Measurements from ENCODE around the gene NGB.

DNA sequence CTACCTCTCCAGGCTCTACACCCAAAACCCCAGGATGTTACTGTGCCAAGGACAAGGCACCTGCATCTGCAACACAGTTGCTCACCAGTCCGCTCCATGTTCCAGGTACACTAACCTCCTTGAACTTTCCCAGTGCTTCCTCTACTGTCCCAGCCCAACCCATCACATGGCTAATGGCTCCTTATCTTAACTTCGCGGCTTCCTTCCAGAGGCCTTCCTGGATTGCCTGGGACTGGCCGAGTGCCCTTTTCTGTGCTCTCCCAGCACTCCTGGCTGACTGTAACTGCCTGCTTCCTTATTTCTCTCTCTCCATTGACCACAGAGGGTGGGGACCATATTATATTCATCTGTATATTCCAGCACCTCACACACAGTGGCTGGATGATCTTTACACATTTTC lies 28.8 kb upstream of the NGB start:
- TF ChIP-seq POLR2A (IDR thresholded peaks at IDR 0.05) = no peak
- TF ChIP-seq, protein P1, sequence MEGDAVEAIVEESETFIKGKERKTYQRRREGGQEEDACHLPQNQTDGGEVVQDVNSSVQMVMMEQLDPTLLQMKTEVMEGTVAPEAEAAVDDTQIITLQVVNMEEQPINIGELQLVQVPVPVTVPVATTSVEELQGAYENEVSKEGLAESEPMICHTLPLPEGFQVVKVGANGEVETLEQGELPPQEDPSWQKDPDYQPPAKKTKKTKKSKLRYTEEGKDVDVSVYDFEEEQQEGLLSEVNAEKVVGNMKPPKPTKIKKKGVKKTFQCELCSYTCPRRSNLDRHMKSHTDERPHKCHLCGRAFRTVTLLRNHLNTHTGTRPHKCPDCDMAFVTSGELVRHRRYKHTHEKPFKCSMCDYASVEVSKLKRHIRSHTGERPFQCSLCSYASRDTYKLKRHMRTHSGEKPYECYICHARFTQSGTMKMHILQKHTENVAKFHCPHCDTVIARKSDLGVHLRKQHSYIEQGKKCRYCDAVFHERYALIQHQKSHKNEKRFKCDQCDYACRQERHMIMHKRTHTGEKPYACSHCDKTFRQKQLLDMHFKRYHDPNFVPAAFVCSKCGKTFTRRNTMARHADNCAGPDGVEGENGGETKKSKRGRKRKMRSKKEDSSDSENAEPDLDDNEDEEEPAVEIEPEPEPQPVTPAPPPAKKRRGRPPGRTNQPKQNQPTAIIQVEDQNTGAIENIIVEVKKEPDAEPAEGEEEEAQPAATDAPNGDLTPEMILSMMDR (IDR thresholded peaks at IDR 0.05) = no peak
